ENCODE results near the gene SPSB4. TPM values are rescaled to one million over a fixed set of nuclear protein-coding genes. Genes with fewer than 3 reads are reported as not detected.
"Not testable (repeated sequence)": the region's sequence is repeated elsewhere in the genome, so short reads cannot be mapped to it uniquely, and the experiment has no call there.

Gene SPSB4
- total RNA-seq, 1 experiment from 2014 or later, result 0.23 TPM

DNA sequence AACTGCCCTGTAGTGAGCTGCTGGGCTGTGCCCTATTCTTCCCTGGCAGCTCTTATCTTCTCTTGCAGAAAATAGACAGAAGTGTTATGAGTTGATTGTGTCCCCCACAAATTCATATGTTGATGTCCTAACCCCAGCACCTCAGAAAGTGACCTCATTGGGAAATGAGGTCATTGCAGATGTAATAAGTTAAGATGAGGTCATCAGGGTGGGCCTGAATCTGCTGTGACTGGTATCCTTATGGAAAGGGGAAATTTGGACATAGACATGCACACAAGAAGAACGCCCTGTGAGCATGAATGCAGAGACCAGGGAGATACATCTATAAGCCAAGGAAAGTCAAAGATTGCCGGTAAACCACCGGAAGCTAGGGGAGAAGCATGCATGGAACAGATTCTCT lies 49.0 kb downstream of the SPSB4 start:
- H3K9me3 ChIP-seq, result no peaks in the 10 kb centered on the region

DNA sequence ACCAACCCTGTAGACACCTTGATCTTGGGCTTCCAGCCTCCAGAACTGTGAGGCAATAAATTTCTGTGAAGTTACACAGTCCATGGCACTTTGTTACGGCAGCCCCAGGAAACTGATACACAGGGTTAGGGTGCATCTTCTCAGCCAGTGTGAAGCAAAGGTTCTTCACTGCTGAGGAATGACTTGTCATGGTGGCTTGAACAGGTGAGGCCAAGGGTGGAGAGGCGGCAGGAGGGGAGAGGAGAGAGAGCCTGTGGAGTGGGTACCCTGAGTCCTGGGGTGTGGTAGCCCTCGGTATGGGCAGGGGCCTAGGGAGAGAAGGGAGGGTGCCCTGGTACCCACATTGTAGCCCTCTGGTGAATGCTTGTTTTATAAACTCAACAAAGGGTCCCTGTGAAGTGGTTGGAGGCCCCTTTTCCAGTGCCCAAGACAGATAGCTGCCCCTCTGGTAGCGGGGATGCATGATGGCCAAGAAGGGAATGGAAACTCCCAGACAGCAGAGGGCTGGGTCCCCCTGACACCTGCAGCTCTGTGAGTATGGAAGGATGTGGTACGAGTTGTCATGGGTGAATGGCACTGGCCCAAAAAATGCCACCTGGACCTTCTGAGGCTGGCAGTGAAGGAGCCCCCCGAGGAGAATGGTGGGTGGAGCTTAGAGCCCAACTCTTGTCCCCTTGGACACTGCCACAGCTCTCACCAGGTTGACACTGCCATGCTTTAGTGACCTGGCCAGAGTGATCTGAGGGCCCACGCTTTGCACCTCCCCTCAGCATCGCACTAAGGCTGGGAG lies 49.6 kb downstream of the SPSB4 start:
- Histone ChIP-seq H3K4me3 (no peak overlapping the region), H3K36me3 (no peaks in the 10 kb centered on the region), H3K27me3 (no peaks in the 10 kb centered on the region), H3K9me3 (no peaks in the 10 kb centered on the region)
- no peak for DNase-seq

More for the DNA sequence above, 49.0 kb downstream of the SPSB4 start:
- H3K27me3 ChIP-seq, result no peaks in the 10 kb centered on the region
- H3K4me3 ChIP-seq, result no peak overlapping the region
- no peaks in the 10 kb centered on the region for H3K36me3 ChIP-seq
- DNase-seq, result no peak

DNA sequence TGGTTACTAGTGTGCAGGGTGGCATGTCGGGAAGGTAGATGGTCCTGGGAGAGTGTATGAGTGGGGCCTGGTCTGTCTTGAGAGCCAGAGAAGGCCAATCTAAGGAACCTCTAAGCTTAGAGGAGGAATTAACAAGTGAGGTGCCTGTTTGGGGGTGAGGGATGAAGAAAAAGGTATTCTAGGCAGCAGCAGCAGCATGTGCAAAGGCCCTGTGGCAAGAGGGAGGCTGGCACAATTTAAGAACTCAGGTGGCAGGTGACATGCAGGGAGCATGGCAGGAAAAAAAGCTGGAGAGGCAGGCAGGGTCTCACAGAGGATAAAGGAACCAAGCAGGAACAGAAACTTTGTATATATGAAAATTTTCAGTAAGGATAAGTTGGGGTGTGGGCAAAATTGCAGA lies 51.2 kb downstream of the SPSB4 start:
- H3K9me3 ChIP-seq, result no peaks in the 10 kb centered on the region
- no peak overlapping the region for H3K4me3 ChIP-seq
- no peak for DNase-seq

DNA sequence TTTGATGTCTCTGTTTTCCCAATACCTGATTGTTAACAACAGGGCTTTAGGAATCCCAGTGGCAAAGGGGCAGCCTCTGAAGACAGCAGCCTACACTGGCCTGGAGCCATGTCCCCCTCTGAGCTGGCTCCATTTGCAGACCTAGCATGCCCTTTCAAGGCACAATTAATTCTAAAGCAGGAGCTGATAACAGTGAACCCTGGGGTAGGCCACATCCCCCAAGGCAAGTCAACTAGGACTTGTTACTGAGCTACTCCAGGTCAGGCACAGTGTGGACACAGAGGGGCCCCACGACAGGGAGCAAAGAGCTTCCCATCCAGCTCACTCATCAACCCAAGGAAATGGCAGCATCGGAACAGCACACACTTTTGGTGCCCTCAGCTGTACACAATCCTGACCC lies 51.9 kb downstream of the SPSB4 start:
- H3K9me3 ChIP-seq, result no peaks in the 10 kb centered on the region
- DNase-seq, result no peak
- H3K27me3 ChIP-seq, result no peaks in the 10 kb centered on the region
- no peaks in the 10 kb centered on the region for H3K36me3 ChIP-seq
- no peak overlapping the region for H3K4me3 ChIP-seq

More for the DNA sequence above, 51.2 kb downstream of the SPSB4 start:
- Histone ChIP-seq H3K27me3 (no peaks in the 10 kb centered on the region), H3K36me3 (no peaks in the 10 kb centered on the region)

DNA sequence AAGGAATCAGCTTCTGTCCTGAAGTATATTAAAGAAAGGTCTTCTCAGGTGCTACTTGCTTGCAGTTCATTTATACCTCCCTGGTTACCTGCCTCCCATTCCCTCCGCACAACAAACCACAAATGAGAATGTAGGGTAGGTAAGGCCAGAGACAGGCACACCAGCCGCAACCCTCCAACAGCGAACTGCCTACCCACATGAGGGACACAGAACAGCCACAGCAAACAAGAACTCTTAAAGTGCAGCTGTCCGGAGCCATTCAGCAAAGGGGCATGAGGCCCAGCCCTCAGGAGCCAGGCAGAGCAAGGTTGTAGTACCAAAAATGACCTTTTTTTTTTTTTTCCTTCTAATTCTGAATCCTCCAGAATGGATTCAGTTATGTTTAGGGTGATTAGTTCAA lies 52.4 kb downstream of the SPSB4 start:
- H3K27me3 ChIP-seq, result no peaks in the 10 kb centered on the region

DNA sequence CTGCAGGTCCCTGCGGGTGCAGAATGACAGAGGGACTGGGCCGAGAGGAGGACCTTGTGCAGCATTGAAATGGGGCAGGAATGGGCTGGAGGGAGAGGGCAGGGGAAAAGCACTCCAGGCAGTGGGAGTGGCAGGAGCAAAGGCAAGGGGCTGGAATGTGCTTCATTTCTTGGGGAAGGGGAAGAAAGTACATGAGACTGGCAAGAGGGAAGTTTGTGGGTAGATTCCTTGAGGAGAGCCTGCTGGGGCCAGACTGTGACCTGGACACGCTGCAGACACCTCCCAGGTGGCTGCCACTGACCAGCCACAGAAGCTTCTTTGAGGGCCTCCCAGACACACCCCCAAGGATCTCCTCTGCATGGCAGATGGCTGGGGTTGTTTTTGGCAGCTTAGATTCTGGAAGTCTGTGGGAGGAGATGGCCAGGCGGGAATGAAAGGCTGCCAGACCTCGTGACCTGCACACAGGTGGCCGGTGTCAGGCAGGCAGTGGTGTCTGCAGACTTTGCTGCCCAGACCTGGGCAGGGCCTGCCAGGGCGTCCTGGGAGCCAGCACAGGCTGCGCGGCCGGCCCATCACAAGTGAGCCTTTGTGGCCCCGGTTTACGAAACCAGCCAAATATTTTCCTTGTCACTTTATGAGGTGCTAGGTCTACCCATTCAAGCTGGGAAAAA lies 53.1 kb downstream of the SPSB4 start:
- no peak overlapping the region for H3K4me3 ChIP-seq
- no peaks in the 10 kb centered on the region for H3K36me3 ChIP-seq
- no peaks in the 10 kb centered on the region for H3K9me3 ChIP-seq
- no peaks in the 10 kb centered on the region for H3K27me3 ChIP-seq
- DNase-seq, result no peak

More for the DNA sequence above, 52.4 kb downstream of the SPSB4 start:
- no peak for DNase-seq
- Histone ChIP-seq H3K36me3 (no peaks in the 10 kb centered on the region), H3K9me3 (no peaks in the 10 kb centered on the region), H3K4me3 (no peak overlapping the region)

DNA sequence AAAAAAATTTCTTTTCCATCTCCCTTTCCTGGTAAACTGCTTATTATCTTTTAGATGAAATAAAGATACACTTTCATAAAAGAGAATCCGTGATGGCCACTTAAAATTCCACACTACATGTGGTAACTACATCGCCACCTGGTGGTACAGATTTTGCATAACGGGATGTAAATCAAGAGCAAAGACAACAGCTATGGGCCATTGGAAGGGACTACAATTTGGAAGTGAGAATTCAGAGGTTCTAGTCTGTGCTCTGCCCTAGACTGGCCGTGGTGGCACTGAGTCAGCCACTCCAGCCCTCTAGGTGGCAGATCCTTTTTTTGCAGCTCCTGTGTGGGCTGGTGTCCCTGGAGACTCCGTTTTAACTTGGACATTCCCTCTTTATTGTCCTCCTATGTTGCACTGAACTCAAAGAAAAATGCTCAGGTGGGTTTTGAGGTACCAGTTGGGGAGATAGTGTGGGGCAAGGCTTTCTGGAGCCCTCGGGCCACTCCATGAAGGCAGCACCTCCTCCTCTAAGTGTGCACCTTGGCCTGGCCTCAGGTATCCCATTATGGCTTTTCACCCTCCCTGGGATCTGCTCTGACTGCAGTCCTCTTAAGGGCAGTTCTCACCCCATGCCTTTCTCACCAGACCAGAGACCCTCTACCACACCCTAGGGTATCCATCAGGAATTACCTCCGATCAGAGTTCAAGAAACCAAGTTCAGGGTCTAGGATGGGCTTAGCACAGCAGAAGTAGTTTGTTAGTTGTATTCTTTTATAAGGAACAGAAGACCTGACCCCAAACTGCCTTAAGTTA lies 54.9 kb downstream of the SPSB4 start:
- peak; percentile 52 for DNase-seq
- Histone ChIP-seq H3K27me3 (no peaks in the 10 kb centered on the region), H3K36me3 (no peaks in the 10 kb centered on the region), H3K4me3 (no peak overlapping the region), H3K9me3 (peaks cover 6% of the 10 kb centered on the region)

DNA sequence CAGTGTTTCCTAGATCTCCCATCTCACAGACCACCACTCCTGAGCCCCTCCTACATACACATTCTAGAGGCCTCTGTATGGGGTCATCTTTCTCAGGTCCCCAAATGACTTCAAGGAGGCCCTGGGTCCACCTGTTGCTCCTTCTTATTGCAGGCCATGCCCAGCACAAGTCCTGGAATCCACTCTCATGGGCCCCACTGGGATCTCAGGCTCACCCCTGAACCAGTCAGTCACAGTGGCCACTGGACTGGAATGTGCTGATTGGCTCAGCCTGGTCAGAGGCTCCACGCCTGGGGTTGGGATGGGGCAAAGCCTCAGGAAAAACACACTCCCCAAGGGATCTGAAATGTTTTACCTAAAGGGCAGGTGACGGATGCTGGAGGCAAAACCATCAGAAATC lies 55.7 kb downstream of the SPSB4 start:
- Histone ChIP-seq H3K4me3 (no peak overlapping the region), H3K9me3 (peaks cover 6% of the 10 kb centered on the region), H3K36me3 (no peaks in the 10 kb centered on the region), H3K27me3 (no peaks in the 10 kb centered on the region)
- no peak for DNase-seq

DNA sequence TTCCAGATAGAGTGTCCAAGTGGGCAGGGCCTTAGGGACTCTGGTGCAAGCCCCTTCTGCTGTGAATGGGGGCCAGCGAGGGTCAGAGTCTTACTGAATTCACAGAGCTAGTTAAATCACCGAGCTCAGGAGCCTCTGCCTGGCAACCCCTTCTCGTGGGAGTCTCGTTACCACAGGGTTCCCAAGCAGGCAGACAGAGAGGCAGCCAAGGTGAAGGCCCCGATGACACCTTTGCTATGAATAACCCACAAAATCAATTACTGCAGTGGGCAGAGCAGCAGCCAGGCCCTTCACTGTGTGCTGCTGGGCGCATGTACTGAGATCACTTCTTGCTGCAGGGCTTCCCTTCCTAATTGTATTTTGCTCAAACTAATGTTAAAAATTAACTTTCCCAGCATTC lies 56.9 kb downstream of the SPSB4 start:
- Histone ChIP-seq H3K36me3 (no peaks in the 10 kb centered on the region), H3K27me3 (no peaks in the 10 kb centered on the region), H3K4me3 (no peak overlapping the region), H3K9me3 (peaks cover 6% of the 10 kb centered on the region)
- DNase-seq, result no peak

DNA sequence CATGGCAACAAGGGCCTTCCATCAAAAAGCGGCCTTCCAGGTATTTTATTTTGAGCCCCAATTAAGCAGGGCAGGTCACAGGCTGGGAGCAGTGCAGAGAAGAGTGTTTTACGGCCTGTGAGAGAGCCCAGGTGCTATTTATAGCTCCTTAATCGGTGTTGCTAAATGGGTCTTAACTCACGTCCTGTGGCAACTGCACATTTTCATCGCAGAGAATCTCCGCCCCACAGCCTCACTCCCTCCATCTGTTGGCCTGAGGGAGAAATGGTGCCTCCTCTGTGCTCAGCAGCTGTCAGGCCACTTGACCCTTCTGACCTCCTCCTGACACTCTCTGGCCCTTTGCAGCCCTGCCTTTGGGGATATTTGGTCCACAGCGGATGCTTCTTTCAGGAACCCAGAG lies 58.6 kb downstream of the SPSB4 start:
- Histone ChIP-seq H3K36me3 (no peaks in the 10 kb centered on the region), H3K4me3 (no peak overlapping the region), H3K27me3 (no peaks in the 10 kb centered on the region), H3K9me3 (peaks cover 6% of the 10 kb centered on the region)
- DNase-seq, result no peak

DNA sequence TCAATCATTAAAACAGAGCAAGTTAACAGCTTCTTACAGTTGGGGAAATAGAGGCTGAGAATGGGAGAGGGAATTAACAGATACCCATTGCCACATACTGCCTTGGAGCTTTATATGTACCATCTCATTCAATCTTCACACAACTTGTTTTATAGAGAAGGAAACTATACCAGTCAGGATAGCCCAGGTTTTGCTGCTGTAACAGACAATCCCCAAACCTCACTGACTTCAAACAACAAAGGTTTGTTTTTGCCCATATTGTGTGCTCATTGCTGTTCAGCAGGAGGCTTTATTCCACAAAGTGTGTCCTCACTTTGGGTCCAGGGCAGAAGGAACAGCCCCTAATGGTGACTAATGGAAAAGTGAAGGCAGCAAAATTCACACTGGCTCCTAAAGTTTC lies 59.2 kb downstream of the SPSB4 start:
- Histone ChIP-seq H3K36me3 (no peaks in the 10 kb centered on the region), H3K27me3 (no peaks in the 10 kb centered on the region), H3K9me3 (peaks cover 6% of the 10 kb centered on the region), H3K4me3 (no peak overlapping the region)
- DNase-seq, result no peak

DNA sequence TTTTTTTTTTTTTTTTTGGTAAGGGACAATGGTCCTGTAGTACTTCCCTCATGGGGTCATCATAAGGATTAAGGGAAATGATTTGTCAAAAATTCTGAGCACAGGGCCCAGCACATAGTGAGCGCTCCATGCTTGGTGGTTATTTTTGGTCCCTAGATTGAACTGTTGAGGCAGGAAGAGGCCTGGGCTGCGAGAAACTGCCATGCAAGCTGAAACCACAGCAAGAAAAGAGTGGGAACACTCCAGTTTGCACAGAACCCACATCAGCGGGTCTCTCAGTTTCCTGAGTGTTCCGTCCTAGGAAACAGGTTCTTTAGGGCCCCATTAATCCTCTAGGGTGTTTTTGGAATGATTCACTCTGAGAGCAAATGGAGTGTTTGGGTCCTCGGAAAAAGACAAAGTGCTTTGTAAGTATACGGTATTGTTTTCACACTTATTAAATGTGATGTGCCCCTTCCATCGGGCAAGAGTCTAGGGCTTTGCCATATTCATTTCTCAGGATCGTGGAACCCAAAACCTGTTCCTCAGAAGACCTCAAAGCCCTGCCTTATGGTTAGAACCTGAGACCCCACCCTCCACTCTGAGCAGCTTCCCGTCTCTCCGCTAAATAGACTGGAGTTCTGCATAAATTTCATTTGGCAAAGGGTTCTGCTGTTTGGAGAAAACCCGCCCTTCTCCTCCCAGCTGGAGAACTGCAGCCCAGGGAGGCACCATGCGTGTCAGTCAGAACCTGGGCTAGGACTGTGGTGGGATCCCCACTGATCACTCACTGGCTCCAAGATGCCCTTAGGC lies 60.4 kb downstream of the SPSB4 start:
- H3K27me3 ChIP-seq, result no peaks in the 10 kb centered on the region
- peaks cover 6% of the 10 kb centered on the region for H3K9me3 ChIP-seq
- H3K4me3 ChIP-seq, result no peak overlapping the region
- no peak for DNase-seq
- H3K36me3 ChIP-seq, result no peaks in the 10 kb centered on the region

DNA sequence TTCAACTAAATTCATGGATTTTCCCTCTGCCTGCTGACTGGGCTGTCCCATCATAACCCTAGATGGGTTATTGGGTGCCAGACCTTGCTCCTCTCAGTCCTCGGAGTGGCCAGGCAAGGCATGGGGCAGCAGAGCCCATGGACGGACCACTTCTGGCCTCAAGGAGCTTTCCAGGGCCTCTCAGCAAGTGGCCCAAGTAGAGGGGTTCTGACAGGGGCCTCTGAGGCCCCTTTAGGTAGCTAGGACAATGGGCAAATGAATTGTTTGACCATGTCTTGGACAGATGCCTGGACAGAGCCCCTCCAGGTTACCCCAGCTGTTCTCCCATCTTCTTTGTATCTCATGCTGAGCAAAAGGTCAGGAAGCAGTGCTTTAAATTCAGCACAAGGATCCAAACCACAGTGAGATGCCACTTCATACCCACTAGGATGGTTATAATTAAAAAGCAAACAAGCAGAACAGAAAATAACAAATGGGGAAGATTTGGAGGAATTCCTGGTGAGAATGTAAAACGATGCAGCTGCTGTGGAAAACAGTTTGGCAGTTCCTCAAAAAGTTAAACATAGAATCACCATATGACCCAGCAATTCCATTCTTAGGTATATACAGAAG lies 61.6 kb downstream of the SPSB4 start:
- no peak for DNase-seq

DNA sequence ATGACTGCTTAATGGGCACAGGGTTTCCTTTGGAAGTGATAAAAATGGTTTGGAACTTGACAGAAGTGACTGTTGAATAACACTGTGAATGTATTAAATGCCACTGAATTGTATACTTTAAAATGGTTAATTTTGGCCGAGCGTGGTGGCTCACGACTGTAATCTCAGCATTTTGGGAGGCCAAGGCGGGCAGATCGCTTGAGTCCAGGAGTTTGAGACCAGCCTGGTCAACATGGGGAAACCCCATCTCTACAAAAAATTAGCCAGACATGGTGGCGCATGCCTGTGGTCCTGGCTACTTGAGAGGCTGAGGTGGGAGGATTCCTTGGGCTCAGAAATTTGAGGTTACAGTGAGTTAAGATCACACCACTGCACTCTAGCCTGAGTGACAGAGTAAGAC lies 62.5 kb downstream of the SPSB4 start:
- H3K9me3 ChIP-seq, H3K36me3 ChIP-seq, H3K27me3 ChIP-seq, H3K4me3 ChIP-seq, DNase-seq: not testable (repeated sequence)

More for the DNA sequence above, 61.6 kb downstream of the SPSB4 start:
- Histone ChIP-seq H3K4me3 (no peak overlapping the region), H3K36me3 (no peaks in the 10 kb centered on the region), H3K27me3 (no peaks in the 10 kb centered on the region), H3K9me3 (peaks cover 7% of the 10 kb centered on the region)

DNA sequence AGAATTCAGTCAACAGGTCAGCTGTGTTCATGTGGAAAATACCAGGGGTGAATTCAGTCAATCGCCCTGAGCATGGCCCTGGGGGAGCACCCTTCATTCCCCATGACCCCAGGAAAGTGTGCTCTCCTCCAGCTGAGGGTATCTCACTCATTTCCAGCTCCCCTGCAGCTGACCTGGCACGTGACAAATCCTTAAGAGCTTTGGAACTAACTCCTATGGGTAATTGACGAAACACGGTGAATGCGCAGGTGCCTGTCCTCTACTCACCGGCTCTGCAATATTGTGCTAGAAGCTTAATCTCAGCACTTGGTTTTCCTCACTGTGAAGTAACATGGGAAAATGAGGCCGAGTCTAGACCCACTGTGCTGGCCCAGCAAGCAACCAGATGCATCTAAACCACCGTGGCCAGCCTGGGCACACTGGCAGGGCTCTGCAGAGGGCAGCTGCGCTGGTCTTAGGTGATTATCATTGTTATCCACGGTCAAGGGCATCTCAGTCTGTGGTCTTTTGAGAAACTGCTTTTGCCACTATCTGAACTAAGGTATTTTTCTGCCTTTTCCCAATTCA lies 63.1 kb downstream of the SPSB4 start:
- DNase-seq, result no peak
- H3K4me3 ChIP-seq, result no peak overlapping the region
- H3K36me3 ChIP-seq, result no peaks in the 10 kb centered on the region
- no peaks in the 10 kb centered on the region; the same call in 1 of the 2 replicates for H3K27me3 ChIP-seq
- peaks cover 7% of the 10 kb centered on the region for H3K9me3 ChIP-seq

Data from MG63 (cell line).